NCI-H1436 (cell line): Measurements from ENCODE around the gene ME2.
"Not testable (repeated sequence)": the region's sequence is repeated elsewhere in the genome, so short reads cannot be mapped to it uniquely, and the experiment has no call there.

Experiments
- DNase-seq: peaks from one replicate; lab custom pipeline; 2025; lab: John Stamatoyannopoulos, UW

The ME2 gene

DNA sequence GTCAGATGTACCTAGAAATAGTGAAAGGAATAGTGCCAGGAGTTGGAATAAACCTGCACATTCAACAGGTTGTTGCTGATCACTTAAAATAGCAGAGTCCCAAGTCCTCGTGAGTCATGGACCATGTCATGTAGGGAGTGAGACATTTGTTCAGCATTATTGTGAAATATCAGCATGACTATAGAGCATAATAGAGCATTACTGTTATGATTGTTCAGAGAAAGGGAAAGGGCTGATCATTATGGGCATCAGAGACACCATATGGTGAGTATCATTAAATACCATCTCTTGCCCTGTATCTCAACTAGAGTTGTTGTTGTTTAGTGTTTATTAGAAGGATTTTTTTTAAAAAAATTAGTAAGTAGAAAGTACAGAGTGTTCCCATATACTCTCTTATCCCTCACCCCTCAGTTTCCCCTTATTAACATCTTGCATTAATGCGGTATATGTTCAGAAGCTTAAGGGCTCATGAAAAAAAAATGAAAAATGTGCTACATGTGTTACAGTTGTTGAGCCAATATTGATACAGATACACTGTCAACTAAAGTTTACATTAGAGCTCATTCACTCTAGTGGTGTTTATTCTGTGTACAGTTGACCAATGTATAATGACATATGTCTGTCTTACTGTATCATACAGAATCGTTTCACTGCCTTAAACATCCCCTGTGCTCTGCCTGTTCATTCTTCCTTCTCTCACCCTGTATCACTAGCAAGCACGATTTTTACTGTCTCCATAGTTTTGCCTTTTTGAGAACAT is 94.6 kb downstream of the ME2 start:
- no peak for DNase-seq

DNA sequence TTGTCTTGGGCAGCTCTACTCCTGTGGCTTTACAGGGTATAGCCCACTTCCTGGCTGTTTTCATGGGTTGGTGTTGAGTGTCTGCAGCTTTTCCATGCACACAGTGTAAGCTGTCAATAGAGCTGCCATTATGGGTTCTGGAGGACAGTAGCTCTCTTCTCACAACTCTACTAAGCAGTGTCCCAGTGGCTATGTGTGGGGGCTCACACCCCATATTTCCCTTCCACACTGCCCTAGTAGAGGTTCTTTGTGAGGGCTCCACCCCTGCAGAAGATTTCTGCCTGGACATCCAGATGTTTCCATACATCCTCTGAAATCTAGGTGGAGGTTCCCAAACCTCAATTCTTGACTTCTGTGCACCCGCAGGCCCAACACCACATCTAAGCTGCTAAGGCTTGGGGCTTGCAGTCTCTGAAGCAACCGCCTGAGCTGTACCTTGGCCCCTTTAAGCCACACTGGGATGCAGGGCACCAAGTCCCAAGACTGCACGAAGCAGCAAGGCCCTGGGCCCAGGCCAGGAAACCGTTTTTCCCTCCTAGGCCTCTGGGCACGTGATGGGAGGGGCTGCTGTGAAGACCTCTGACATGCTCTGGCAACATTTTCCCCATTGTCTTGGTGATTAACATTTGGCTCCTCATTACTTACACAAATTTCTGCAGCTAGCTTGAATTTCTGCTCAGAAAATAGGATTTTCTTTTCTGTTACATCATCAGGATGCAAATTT is 98.3 kb downstream of the ME2 start:
- no peak for DNase-seq

DNA sequence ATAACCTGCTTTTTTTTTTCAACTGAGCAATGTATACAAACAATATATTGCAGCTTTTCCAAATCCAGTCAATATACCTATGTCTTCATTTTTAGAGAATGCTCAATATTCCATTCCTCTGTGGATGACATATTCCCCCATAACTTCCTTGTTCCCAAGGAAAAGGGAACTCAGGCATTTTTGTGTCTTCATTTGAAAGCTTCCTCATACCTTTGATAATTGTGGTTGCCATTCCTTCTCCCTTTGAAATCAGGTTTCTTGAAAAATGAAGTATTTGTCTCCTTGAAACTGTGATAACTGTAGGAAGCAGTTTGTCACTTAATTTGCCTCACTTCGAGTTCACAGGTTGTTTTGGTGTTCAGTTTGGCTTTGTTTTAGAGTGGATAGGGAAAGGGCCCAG is 102.5 kb downstream of the ME2 start:
- no peak for DNase-seq

DNA sequence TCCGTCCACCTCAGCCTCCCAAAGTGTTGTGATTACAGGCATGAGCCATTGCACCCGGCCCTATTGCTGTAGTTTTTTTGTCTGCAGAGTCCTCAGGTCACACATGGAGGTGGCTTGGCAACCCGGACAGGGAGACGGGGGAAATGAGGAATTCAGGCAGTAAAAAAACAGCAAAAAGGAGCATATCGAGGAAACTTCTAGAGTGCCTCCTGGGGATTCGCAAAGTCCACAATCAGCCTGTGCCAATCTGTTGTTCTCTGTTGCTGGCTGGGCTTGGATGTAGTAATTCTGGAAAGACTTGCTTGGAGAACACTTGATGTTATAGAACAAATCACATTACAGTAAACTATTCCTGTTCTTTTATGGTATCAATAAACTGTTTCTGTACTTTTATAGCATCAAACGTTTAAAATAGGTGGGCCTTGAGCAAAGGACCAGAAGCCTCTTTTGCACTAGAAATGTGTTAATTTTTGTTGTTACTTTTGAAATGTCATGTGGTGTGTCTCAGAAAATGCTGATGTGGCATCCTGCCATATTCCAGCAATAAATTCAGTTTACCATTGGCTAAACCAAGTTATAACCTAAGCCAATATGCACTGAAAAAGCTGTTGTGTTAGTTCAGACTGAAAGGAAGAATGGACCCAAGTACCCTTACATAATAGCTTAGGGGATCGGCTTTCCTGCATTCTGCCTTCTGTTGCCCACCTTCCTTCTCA is 103.3 kb downstream of the ME2 start:
- DNase-seq, result no peak

DNA sequence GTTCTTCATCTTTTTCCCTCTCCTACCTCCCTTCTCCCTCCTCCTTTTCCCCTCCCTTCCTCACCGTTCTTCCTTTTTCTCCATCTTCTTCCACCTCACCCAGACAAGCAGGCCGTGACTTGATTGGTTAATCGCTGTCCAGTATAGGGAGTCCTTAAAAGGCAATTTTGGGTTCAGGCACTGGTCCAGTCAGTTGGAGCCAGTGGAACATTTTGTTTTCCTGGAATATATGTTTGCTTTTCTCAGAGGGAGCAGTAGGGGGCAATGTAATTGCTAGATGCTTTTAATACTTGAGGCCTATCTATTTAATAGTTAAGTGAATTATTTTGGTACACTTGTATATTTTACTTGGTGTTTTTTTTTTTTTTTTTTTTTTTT is 103.9 kb downstream of the ME2 start:
- DNase-seq, result no peak

DNA sequence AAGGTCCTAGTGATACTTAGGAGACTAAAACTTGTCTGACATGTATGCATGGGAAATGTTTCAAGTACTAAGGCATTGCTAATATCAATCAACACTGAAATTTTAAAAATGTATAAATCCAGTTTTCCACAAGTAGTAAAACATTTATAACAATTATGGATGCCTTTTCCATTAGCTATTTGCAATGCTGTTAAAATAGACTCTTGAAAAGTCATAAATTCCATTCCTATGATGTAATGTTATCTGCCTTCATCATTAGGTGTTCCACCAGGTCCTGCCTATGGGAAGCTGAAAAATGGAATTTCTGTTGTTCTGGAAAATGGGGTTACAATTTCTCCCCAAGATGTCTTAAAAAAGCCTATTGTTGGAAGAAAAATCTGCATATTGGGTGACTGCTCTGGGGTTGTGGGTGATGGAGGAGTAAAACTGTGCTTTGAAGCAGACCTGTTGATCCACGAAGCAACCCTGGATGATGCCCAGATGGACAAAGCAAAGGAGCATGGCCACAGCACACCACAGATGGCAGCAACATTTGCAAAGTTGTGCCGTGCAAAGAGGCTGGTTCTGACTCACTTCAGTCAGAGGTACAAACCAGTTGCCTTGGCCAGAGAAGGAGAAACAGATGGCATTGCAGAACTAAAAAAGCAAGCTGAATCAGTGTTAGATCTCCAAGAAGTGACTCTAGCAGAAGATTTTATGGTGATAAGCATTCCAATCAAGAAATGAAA is 107.6 kb downstream of the ME2 start:
- no peak for DNase-seq

DNA sequence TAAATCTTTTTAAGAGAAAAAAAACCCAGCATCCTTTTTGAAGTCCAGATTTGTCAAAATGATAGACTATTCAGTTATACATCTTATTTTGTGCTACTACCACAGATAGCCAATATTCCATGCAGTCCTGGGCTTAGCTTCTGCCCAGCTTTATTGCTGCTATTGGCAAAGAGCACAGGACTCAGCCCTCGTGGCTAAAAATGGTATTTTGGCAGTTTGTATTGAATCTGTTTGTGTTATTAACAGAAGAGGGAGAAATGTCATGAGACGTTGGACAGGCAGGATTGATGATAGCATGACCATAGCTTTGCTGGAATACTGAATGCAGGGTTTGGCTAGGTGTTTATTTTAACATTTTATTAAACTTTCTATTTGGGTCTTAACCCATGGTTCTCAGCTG is 108.3 kb downstream of the ME2 start:
- DNase-seq, result no peak

DNA sequence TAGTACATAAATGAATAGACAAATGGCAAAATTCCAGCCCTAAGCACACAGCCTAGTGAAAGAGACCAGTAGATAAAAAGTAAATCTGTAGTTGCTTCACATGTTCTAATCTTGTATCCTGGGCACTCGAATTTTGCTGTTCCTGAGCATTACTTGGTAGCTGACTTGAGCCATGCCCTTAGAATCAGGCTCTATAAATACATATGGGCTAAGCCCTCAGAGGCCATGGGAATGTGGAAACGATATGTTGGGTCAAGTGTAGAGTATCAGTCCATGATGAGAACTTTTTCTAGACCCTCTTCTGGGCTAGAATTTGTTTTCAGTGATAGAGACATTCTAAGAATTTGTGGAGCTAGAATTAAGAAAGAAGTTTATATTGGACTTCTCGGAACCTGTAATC is 110.8 kb downstream of the ME2 start:
- no peak for DNase-seq

DNA sequence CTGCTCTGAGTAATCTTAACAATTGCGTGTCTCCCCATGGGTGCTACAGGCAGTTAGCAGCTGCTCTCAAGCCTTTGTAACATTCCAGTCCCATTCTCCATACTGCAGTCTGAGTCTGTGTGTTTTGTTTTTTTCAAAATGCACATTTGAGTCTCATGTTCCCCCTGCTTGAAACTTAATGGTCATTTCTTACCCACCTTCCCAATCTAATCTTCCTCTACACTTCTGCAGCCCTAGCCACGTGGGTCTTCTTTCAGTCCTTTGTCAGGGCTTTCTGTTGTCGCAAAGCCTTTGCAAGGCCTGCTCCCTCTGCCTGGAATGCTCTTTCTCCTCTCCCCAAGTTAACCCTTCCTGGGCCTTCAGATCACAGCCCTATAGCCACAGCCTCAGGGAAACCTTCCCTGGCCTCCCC is 113.4 kb downstream of the ME2 start:
- no peak for DNase-seq

DNA sequence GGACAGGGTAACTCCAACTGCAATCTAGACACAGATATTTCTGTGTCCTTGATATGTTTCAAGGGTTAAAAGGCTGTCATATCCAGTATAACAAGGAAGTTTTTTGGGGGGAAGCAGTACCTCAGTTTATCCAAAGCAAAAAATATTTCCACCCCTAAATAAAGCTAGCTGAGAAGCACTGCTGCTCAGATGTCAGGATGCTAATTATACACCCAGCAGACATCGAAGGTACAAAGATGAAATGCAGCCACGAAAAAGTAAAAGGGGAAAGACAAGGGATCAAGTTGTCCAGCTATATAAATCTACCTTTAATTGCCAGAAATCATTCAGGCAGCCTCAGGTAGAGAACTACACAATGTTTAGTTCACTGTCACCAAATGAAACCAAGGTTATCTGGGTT is 115.1 kb downstream of the ME2 start:
- DNase-seq, result no peak

DNA sequence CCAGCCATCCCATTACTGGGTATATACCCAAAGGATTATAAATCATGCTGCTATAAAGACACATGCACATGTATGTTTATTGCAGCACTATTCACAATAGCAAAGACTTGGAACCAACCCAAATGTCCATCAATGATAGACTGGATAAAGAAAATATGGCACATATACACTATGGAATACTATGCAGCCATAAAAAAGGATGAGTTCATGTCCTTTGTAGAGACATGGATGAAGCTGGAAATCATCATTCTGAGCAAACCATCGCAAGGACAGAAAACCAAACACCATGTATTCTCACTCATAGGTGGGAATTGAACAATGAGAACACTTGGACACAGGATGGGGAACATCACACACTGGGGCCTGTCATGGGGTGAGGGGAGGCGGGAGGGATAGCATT is 124.3 kb downstream of the ME2 start:
- DNase-seq, result not testable (repeated sequence)
